Measurements from ENCODE around the gene ARHGAP10.

Gene ARHGAP10

GRCh38 chr4:148103597-148104355 lies 371.9 kb downstream of the ARHGAP10 start:
- no peak for DNase-seq

GRCh38 chr4:148108766-148109165 lies 376.9 kb downstream of the ARHGAP10 start:
- no peak for DNase-seq

- no peak for DNase-seq
Observed at GRCh38 chr4:148109216-148109615, 377.3 kb downstream of the ARHGAP10 start.

GRCh38 chr4:148110169-148110568 lies 378.3 kb downstream of the ARHGAP10 start:
- no peak for DNase-seq

- peak; percentile 84 for DNase-seq
Observed at GRCh38 chr4:148112231-148112982, 380.5 kb downstream of the ARHGAP10 start.

- DNase-seq, result no peak
Observed at GRCh38 chr4:148114436-148114835, 382.5 kb downstream of the ARHGAP10 start.

GRCh38 chr4:148116264-148116663 lies 384.4 kb downstream of the ARHGAP10 start:
- peak; percentile 94 for DNase-seq

GRCh38 chr4:148116969-148117368 lies 385.1 kb downstream of the ARHGAP10 start:
- DNase-seq, result no peak

- DNase-seq, result no peak
Observed at GRCh38 chr4:148118179-148118578, 386.3 kb downstream of the ARHGAP10 start.

GRCh38 chr4:148118633-148119032 lies 386.7 kb downstream of the ARHGAP10 start:
- DNase-seq, result no peak

GRCh38 chr4:148120216-148120615 lies 388.3 kb downstream of the ARHGAP10 start:
- DNase-seq, result no peak
